ENCODE results near the gene SHISAL2B. TPM values are rescaled to one million over a fixed set of nuclear protein-coding genes. Genes with fewer than 3 reads are reported as not detected.
"Not testable (repeated sequence)": the region's sequence is repeated elsewhere in the genome, so short reads cannot be mapped to it uniquely, and the experiment has no call there.

SHISAL2B gene
- not detected in 2 replicates for total RNA-seq

- peak; percentile 20 for DNase-seq
Measured at GRCh38 chr5:64690417-64691151, at the start of gene SHISAL2B. TSS of gene SHISAL2B (plus strand) at chr5:64690503. CDS start at chr5:64690624, 121 bp downstream.

GRCh38 chr5:64644831-64645230 lies 45.5 kb upstream of the SHISAL2B start:
- DNase-seq = no peak

GRCh38 chr5:64646169-64646568 lies 44.1 kb upstream of the SHISAL2B start:
- no peak for DNase-seq

GRCh38 chr5:64649512-64649911 lies 40.8 kb upstream of the SHISAL2B start:
- DNase-seq = no peak

- no peak for DNase-seq
Measured at GRCh38 chr5:64653766-64654560, 36.3 kb upstream of the SHISAL2B start.

GRCh38 chr5:64654561-64654938 lies 35.8 kb upstream of the SHISAL2B start:
- no peak for DNase-seq

GRCh38 chr5:64655596-64655995 lies 34.7 kb upstream of the SHISAL2B start:
- no peak for DNase-seq

- no peak for DNase-seq
Measured at GRCh38 chr5:64659289-64659688, 31.0 kb upstream of the SHISAL2B start.

GRCh38 chr5:64663181-64663580 lies 27.1 kb upstream of the SHISAL2B start:
- DNase-seq = not testable (repeated sequence)

GRCh38 chr5:64665243-64665642 lies 25.1 kb upstream of the SHISAL2B start:
- DNase-seq = no peak

- no peak for DNase-seq
Measured at GRCh38 chr5:64666078-64666477, 24.2 kb upstream of the SHISAL2B start.

- no peak for DNase-seq
Measured at GRCh38 chr5:64667068-64667467, 23.2 kb upstream of the SHISAL2B start.

GRCh38 chr5:64670277-64670676 lies 20.0 kb upstream of the SHISAL2B start:
- DNase-seq = no peak

- DNase-seq = no peak
Measured at GRCh38 chr5:64671678-64672077, 18.6 kb upstream of the SHISAL2B start.

GRCh38 chr5:64678374-64678773 lies 11.9 kb upstream of the SHISAL2B start:
- no peak for DNase-seq

- DNase-seq = no peak
Measured at GRCh38 chr5:64680289-64680688, 10.0 kb upstream of the SHISAL2B start.

- DNase-seq = no peak
Measured at GRCh38 chr5:64682608-64683007, 7.7 kb upstream of the SHISAL2B start.

- no peak for DNase-seq
Measured at GRCh38 chr5:64685866-64686265, 4.4 kb upstream of the SHISAL2B start.

- no peak for DNase-seq
Measured at GRCh38 chr5:64688391-64688790, 1.9 kb upstream of the SHISAL2B start.

GRCh38 chr5:64688965-64689364 lies 1.3 kb upstream of the SHISAL2B start:
- DNase-seq = no peak

GRCh38 chr5:64690104-64690416 lies 243 bp upstream of the SHISAL2B start:
- no peak for DNase-seq

GRCh38 chr5:64691291-64691690 lies 988 bp downstream of the SHISAL2B start:
- no peak for DNase-seq

- no peak for DNase-seq
Measured at GRCh38 chr5:64693636-64694035, 3.3 kb downstream of the SHISAL2B start.

GRCh38 chr5:64696414-64696813 lies 6.1 kb downstream of the SHISAL2B start:
- DNase-seq = not testable (repeated sequence)
